Suprapubic skin (tissue), 4 donors: ENCODE results near the gene PXDC1.

Experiments
- CTCF ChIP-seq, 2 donors: fragments of 200-600 bp in 1 of 2; fragments of 450-650 bp in 1 of 2; sonication (generic) in 1 of 2; IDR thresholded peaks; one replicate each; pipeline ENCODE4 v1.5.1; 2016 to 2019; ENCODE audit warnings: antibody characterized with exemption in 2 of 2, mild to moderate bottlenecking in 1 of 2, moderate library complexity in 1 of 2
- POLR2A ChIP-seq, 2 donors: fragments of 450-650 bp; IDR thresholded peaks; one replicate each; pipeline ENCODE4 v1.6.1; 2017; ENCODE audit warnings: antibody characterized with exemption in 2 of 2, mild to moderate bottlenecking in 2 of 2, moderate library complexity in 2 of 2
- POLR2AphosphoS5 ChIP-seq, 3 donors: sonication (generic); formaldehyde crosslinking; IDR thresholded peaks; one replicate each; pipeline ENCODE4 v1.6.1; 2017; ENCODE audit warnings: antibody characterized with exemption in 3 of 3

GRCh38 chr6:3785745-3786098, 34.2 kb upstream of the PXDC1 start:
- TF ChIP-seq POLR2AphosphoS5 (IDR thresholded peaks at IDR 0.05) (no peak), CTCF (IDR thresholded peaks at IDR 0.05) (no peak), POLR2A (IDR thresholded peaks at IDR 0.05) (no peak)
